NCI-H345 treated with DMSO at 0.1 percent for 48 hours (cell line): ENCODE measurements around the gene NSG1.
"Not testable (repeated sequence)": the region's sequence is repeated elsewhere in the genome, so short reads cannot be mapped to it uniquely, and the experiment has no call there.

ENCODE experiments used
- DNase-seq: peaks from one replicate; lab custom pipeline; 2025; ENCODE audit not compliant: unreplicated experiment; lab: John Stamatoyannopoulos, UW

The NSG1 gene

DNA sequence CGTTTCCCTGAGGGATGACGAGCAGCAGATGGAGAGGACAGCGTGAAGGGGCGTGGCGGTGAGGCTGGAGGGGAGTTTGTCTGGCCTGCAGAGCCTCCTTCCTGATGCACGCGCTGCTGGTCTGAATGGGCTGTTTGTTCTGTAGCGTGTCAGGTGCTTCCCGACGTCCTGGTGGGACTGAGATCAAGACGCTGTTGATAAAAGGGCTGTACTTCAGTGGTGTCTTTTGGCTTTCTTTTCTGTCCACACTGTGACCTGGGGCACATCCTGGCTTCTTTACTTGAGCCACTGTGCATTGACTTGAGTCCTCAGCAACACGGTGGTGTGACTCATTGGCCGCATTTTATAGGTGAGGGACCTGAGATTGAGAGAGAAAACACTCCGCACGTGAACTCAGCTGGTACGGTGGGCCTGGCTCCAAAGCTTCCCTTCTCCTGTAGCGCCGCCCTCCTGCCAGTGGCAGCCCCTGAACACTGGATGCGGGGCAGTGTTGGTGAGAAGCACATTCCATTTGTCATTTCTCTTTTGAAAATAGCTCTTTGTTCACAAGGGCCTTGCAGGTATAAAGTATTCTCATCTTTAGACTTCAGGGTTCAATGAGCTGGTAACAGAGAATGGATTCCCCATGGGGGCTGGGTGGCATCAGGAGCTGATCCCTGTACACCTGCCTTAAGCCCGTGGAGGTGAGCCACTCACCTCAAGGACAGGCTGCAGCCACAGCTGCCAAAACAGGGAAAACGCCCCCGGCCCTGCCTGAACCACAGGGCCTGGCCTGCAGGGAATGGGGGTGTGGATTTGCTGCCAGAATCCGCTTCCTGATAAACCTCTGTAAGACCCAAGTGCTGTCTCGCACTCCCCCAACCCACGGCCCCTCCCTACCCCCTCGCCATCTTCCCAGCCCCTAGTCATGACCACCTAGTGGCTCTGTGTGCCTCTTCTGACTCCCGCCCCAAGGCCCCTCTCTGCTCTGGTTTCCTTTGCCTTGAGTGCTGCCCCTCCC lies 29.2 kb downstream of the NSG1 start:
- DNase-seq = no peak

DNA sequence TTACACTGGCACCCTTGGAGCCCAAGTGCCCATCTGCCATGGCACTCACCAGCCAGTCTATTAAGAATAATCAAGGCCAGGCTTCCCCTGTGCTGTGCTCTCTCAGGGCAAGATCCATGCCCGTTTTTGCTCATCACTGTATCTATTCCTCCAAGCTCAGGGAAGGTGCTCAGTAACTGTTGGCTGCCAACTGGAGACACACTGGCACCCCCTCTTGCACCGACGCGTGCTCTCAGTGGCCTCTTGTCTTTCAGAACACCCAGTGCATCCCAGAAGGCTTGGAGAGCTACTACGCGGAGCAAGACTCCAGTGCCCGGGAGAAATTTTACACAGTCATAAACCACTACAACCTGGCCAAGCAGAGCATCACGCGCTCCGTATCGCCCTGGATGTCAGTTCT lies 30.1 kb downstream of the NSG1 start:
- DNase-seq = no peak

DNA sequence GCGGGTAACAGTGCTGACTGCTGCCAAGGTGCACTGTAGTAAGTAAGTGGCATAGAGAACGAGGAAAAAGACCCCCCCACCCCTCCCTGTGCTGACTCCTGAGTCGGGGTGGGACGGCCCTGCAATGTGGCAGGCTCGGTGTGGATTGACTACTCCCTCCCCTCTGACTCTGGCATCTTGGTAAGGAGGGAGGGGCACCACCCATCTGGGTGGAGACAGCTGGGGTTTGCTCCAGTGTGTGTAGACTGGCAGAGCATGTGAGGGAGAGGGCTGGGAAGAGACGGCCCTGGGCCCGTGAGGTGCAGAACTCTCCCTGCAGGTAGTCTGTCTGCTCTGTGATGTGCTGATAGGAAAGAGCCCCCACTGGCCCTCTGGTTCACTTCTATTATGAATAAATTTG lies 31.0 kb downstream of the NSG1 start:
- DNase-seq = no peak

DNA sequence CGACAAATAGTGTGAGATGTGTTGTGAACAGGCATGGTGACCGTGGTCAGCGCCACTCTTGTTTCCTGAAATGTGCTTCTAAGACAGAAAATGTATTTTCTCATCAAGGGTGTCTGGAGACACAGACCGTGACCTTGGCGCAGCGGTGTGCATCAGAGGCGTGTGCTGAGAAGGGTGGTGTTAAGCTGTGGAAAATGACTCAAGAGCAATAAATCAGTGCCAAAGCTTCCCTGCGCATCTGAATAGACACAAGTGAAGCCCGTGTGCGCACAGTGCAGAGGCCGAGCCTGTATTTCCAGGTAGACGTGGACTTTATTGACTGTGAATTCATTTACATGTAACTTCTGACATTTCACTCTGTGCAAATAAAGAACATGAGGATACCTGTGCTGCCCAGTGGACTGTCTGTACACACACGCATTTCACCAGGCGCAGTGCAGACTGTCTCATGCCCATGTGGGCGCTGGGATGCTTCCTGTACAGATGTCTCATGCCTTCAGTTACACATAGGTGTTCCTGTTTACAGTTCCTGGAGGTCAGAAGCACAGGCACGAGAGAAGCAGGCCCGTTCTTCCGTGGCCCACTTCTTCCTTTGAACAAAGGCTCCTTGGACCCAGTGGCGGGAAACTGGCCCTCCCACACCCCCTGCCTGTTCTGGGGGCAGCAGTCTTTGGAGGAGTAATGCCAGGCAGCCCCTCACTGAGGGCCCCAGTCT lies 31.9 kb downstream of the NSG1 start:
- no peak for DNase-seq

DNA sequence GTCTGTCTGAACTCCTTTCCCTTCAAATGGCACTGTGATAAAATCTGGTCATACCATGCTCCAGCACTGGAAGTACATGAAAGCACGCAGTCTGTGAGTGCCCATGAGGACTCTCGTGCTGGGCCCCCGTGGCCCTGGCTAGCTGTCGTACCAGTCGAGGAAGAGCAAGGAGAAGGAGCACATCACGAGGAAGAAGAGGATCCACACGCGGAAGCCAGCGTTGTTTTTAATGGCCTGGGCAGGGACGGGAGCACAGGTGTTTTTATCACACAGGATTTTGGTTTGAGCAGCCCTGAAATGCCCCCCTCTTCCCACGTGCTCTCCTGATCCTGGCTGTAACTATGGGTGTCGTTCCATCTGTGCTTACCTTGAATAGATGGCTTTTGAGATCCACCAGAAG lies 33.0 kb downstream of the NSG1 start:
- no peak for DNase-seq

DNA sequence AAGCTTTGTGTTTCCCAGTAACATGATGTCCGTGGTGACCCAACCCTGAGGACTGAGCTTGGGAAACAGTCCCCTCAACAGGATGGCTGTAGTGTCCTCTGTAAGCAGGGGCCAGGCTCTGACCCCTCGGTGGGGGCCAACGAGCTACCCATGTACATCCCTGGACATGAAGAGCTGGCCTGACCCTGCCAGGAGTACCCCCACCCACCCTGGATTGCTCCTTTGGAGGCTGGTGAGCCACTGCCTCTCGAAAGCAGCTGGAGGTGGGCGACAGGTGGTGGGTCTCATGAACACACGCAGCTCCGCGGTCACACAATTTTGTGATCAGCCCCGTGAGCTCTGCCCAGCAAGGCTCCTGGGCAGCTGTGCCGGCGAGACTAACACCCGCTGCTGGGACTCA lies 33.5 kb downstream of the NSG1 start:
- DNase-seq = no peak

DNA sequence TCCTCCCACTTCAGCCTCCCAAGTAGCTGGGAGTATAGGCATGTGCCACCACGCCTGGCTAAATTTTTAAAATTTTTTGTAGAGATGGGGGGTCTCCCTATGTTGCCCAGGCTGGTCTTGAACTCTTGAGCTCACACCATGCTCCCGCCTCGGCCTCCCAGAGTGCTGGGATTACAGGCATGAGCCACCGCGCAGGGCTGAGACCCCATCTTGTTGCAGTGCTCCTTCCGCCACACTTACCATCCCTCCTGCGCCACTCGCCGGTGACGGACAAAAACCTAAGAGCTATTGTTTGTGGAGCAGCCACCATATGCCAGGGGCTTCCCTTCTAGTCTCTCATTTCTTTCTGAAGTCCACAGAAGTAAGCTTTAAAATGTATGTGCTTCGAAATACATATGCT lies 34.5 kb downstream of the NSG1 start:
- no peak for DNase-seq

DNA sequence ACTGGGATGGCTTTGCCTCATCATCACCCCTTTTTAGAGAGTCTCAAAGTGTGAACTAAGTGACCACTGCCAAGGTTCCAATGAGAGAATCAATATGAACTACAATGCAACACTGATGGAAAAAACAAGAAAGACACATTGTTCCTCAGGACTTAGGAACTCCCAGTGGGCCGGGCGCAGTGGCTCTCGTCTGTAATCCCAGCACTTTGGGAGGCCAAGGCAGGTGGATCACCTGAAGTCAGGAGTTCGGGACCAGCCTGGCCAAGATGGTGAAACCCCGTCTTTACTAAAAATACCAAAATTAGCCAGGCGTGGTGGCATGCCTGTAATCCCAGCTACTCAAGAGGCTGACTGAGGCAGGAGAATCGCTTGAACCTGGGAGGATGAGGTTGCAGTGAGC lies 35.2 kb downstream of the NSG1 start:
- DNase-seq = not testable (repeated sequence)

DNA sequence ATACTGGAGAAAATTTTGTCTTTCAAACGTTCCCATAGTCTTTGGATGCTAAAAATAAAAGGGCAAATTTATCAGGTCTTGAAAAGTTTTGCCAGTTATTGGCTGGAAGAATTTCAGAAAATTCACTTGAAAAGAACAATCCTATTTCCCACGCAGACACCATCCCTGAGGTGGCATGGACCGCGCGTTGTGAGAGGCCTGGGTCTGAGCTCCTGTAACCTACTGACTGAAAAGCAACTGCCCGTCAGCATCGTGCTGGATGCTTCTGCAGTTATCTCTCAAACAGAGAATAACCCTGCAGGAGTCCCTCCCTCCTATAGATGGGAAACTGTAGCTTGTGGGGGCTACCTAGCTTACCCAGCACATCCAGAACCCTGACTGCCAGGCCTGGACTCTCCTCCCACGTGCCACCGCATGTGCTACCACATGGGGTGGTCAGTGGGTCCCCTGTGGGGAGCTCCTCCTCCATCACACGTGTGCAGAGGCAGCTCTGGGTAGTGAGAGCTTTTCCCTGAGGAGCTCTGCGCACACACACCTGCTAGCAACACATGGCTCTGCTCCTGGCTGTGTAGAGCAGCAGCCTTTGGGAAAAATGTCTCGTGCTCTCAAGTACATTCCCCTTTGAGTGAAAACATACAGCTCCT lies 36.1 kb downstream of the NSG1 start:
- no peak for DNase-seq

DNA sequence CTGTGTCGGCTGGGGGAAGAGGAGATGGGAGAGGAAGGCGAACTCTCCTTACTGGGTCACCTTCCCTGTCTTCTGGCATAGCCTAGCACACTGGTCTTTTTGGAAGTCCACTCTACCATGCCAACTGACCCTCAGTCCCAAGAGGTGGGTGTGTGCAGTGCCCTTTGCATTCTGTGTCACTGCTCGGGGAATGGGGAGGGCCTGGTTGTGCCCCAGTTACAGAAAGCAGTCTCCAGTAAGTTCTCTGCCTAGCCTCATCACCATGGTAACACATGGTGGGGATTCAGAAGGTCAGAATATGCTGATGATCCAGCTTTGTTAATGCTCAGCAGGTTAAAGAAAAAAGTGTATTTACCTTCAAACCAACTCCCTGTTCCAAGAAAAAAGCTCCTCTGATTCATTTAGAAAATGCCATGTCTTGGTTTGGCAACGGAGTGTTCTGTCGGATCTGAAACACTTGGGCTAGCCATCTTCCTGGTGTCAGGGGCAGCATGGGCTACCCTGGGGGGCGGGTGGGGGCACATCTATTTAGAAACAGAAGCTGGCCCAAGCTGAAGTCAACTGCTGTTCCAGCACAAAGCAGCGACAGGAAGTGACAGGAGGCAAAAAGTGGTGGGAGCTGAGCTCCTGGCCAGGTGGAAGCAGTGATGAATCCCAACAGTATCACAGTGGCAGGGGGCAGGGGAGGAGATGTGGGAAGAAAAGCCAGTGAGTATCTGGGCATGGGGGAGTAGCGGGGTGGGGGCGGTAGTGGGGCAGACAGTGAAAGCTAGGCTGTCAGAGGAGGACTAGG lies 37.0 kb downstream of the NSG1 start:
- no peak for DNase-seq

DNA sequence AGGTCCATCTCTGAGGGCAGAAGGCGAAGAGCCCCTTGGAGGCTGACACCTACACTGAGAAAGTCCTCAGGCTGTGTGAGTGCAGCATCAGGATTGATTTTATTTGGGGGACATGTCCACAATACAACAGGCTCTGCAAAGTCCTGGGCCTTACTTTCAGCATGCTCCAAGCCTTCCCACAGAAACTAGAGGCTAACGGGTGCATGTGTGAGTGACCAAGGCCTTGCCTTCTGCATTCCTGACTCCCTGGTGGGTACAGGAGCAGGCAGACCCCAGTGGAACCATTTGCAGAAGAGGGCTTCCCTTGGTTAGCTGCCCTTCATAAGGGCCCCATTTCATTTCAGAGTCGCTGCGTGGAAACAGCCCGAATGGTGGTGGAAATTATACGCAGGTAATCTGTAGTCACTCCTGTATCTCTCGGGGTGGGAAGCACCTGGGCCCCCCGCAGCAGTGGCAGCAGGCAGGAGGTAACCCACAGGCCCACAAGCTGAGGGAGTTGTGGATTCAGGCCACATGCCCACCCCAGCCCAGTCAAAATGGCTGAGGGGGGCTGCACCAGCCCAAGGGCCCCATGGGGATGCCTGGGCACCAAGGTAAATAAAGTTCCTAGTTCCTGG lies 37.7 kb downstream of the NSG1 start:
- no peak for DNase-seq

DNA sequence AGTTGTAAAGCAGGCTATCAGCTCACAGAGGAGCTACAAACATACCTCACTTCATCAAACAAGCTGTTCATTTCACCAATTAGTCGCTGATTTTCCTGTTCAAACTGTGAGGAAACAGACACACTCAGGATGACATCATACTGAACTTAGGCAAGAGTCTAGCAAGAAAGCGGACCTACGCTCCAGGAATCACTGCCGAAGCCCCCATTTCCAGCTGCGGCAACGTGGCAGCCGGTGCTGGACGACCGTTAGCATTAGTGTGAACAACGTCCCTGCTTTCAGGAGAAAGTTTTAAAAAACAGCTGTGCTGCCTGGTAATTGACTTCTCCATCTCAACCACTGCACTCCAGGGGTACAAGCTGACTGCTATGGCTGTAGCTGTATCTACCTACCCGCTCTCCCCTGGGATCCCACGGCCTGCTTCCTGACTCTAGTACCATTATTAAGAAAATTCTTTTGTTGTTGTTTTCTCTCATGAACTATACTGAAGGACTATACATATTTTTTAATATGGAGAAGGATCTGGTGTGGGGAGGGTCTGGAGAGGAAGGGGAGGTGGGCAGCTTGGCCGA lies 38.3 kb downstream of the NSG1 start:
- DNase-seq = no peak

DNA sequence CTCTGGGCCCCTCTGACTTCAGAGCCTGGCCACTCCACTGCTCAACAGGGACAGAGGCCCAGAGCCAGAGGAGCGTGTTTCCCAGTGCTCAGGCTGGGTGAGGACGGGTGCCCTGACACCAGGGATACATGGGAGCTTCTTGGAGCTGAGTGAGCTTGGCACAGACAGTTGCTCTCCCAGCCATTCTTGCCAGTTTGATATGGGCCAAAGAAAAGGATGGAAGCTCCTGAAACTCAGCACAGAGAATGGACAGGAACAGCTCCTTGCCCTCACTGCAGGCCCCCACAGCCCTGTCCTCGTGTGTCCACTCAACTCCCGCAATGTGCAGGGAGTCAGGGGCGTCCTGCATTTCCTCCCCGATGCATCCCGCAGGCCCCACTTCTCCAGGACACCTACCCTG lies 38.8 kb downstream of the NSG1 start:
- no peak for DNase-seq

DNA sequence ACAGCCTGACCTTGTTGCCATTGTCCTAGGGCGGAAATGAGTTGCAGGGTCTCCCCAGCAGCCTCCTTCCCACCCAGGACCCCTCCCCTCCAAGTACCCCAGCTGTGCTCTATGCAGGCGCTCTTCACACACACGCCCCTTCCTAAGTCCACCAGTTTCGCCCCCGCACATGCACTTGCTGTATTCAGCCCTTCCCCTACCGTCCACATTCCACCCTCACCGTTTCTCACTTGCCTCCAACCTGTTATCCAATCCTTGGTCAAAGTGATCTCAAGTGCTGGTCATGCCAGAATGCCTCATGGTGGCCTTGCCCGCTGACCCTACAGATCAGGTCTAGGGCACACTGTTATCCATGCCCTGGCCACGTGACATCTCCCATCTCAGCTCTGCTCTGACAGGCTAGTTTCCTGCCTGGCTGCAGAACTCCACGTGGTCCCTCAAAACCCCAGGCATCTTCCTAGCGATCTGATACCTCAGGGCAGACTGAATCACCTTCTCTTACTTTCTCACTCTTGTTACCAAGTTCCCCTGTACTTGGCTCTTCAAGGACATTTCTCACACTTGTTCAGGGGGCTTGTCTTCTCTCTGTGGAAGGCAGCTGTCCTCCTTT lies 39.7 kb downstream of the NSG1 start:
- DNase-seq = no peak

DNA sequence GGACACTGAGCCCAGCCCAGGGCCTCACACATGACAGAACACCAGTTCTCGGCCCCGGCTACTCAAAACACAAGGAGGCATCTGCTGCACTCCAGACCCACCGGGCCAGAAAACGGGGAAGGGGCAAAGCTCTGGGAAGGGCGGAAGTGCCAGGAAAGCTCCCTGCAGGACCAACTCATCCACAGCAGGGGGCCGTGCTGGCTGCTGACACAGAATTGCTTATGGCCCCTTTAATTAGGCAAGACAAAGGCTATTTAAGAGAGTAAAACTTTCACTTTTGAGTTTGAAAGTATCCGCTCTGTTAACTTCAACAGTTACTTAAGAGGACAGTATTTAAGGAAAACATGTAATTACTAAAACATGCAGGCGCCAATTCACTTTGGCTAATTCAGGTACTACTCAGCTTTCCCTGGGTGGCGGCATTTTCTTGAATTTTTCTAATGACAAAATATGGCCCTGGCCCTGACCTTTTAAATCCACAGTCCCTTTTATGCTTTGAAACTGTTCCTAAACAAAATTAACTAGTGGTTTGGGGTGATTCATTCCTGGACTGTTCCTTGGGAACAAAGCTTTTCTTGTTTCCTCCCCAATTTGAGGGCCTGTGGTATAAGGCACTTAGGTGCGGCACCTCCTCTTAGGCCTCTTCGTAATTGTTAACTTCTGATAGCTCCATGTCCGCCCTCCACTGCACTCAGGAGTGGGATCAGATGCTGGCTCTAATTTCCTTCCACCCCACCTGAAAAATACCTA lies 40.4 kb downstream of the NSG1 start:
- DNase-seq = no peak

DNA sequence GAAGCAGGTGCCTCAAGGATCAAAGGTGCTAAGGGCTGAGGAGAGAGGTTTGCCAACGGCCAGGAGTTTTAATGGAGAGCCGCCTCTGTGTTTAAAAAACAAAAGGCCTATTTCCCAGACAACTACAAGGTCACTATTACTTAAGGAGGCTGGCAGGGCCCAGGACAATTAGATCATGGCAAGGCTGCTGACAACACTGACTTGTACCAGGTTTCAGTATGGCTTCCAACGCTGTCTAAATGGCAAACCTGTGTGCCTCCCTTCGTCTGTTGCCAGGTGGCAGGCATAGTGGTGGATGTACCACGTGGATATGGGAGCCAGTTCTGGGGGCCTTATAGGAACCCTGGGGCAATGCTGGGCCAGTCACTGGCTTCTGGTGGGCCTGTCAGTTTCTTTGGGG lies 41.0 kb downstream of the NSG1 start:
- no peak for DNase-seq

DNA sequence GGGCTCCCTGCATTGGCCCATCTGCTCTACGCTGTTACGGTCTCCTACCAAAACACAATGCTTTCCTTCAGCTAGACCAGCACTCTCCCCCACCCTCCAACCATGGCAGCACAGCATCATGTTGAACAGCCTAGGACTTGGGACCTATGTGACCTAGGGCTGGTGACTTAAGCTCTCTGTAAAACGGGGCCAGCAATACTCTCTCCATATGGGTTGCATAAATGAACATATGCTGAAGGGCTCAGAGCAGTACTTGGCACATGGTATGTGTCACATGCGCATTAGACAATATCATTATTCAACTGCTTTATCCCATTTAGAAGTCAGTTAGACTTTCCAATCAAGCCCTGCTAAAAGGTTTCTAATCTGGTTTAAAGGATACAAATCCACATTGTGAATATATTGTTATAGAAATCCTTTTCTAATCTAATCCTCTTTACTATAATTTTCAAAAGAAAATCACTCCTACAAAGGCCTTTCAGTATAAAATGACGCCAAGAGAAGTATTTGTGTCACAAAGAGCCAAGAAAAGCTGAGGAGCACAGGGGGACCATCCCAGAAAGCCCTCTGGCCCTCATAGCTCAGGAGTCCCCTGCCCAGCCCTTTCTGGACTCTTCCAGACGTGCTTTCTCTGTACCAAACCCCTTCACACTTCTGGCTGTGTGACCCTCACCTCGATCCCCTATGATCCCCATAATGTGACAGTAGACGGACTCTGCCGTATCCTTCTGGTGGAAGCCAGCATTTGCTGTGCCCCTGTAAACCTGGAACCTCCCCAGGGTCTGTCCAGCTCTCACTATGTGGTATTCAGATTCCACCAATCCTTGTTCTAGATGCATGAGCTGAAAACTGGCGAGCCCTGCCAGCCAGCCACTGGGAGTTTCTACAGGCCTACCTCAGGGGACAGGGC lies 42.3 kb downstream of the NSG1 start:
- DNase-seq = no peak
